ENCODE measurements around the gene QRFP.

- no peak for TF ChIP-seq POLR2A (IDR thresholded peaks at IDR 0.05)
- no peak for TF ChIP-seq CTCF (IDR thresholded peaks at IDR 0.05)
Observed at GRCh38 chr9:130867556-130867955, 29.1 kb downstream of the QRFP start.

Data from right lobe of liver (tissue), 4 donors.